PC-3 (cell line): Measurements from ENCODE around the gene SERHL2. TPM values are rescaled to one million over a fixed set of nuclear protein-coding genes. Genes with fewer than 3 reads are reported as not detected.
"Not testable (repeated sequence)": the region's sequence is repeated elsewhere in the genome, so short reads cannot be mapped to it uniquely, and the experiment has no call there.

Source experiments
- ATAC-seq: fragments of 200-7000 bp; cut with Tn5 transposase; 2 replicates; pipeline ENCODE4 v1.9.1; 2020; ENCODE audit warnings: mild to moderate bottlenecking, moderate library complexity
- BruUV-seq: library from RNA; stranded (reverse); fragments of 400-500 nt; replicated peaks from 2 replicates; lab custom pipeline; 2021; lab: Mats Ljungman, UMichigan
- CTCF ChIA-PET: fragments of 300-600 bp; sonication (Branson Sonifier 250); formaldehyde crosslinking; loops from one replicate; lab custom pipeline; 2022; ENCODE audit warnings: antibody characterized with exemption; lab: Charles Lee
- POLR2A ChIA-PET: fragments of 300-600 bp; sonication (Branson Sonifier 250); formaldehyde crosslinking; loops from one replicate; lab custom pipeline; 2022; ENCODE audit warnings: antibody characterized with exemption; ENCODE audit not compliant: unreplicated experiment; lab: Charles Lee
- DNase-seq: peaks from one replicate; pipeline ENCODE4 v3.0.0-alpha.2; 2015
- H2AFZ ChIP-seq: fragments of 300-600 bp; sonication (generic); 2 replicates; pipeline ENCODE4 v1.6.0; 2016; ENCODE audit warnings: antibody characterized with exemption, low read length
- H3F3A ChIP-seq: fragments of 300-600 bp; sonication (generic); one replicate; pipeline ENCODE4 v1.6.0; 2017; ENCODE audit warnings: antibody characterized with exemption, low read length, control low read depth, mild to moderate bottlenecking; ENCODE audit not compliant: unreplicated experiment
- H3K27ac ChIP-seq: fragments of 300-600 bp; sonication (generic); 2 replicates; pipeline ENCODE4 v1.5.1; 2016; ENCODE audit warnings: mild to moderate bottlenecking, low read length
- H3K27me3 ChIP-seq: fragments of 300-600 bp; sonication (generic); 2 replicates; pipeline ENCODE4 v1.6.1; 2016; ENCODE audit warnings: low read length, mixed read lengths
- H3K36me3 ChIP-seq: fragments of 300-600 bp; sonication (generic); 2 replicates; pipeline ENCODE4 v1.6.1; 2016; ENCODE audit warnings: low read depth, mixed run types, low read length, mixed read lengths
- H3K4me1 ChIP-seq: fragments of 300-600 bp; sonication (generic); 2 replicates; pipeline ENCODE4 v1.5.1; 2016; ENCODE audit warnings: low read length; ENCODE audit not compliant: insufficient read depth
- H3K4me2 ChIP-seq: fragments of 300-600 bp; sonication (generic); 2 replicates; pipeline ENCODE4 v1.6.0; 2016; ENCODE audit warnings: low read length
- H3K4me3 ChIP-seq: fragments of 300-600 bp; sonication (generic); 2 replicates; pipeline ENCODE4 v1.5.1; 2016; ENCODE audit warnings: mild to moderate bottlenecking, low read length, mixed read lengths
- H3K79me2 ChIP-seq: fragments of 300-600 bp; sonication (generic); 2 replicates; pipeline ENCODE4 v1.6.1; 2017; ENCODE audit warnings: low read length, mixed read lengths
- H3K9ac ChIP-seq: fragments of 300-600 bp; sonication (generic); 2 replicates; pipeline ENCODE4 v1.6.0; 2016; ENCODE audit warnings: mild to moderate bottlenecking, low read length
- H3K9me2 ChIP-seq: fragments of 300-600 bp; sonication (generic); replicated peaks from 2 replicates; pipeline ENCODE4 v1.6.1; 2016; ENCODE audit warnings: mixed run types, low read length, mixed read lengths
- H3K9me3 ChIP-seq: fragments of 300-600 bp; sonication (generic); 2 replicates; pipeline ENCODE4 v1.6.1; 2016; ENCODE audit warnings: low read length, mixed read lengths
- H4K20me1 ChIP-seq: fragments of 300-600 bp; sonication (generic); 2 replicates; pipeline ENCODE4 v1.6.1; 2016; ENCODE audit warnings: low read length, mixed read lengths
- CTCF ChIP-seq: fragments of 300-600 bp; sonication (generic); conservative IDR thresholded peaks from 2 replicates; pipeline ENCODE4 v1.5.1; 2017; ENCODE audit warnings: antibody characterized with exemption, low read depth, mild to moderate bottlenecking, low read length
- EZH2 ChIP-seq: fragments of 300-600 bp; sonication (generic); IDR thresholded peaks from one replicate; pipeline ENCODE4 v1.6.1; 2017; ENCODE audit warnings: antibody characterized with exemption, mild to moderate bottlenecking, low read length; ENCODE audit not compliant: unreplicated experiment
- EZH2phosphoT487 ChIP-seq: fragments of 300-600 bp; sonication (generic); IDR thresholded peaks from 2 replicates; pipeline ENCODE4 v1.6.1; 2018; ENCODE audit warnings: mild to moderate bottlenecking, antibody characterized with exemption, low read length, borderline replicate concordance
- intact Hi-C: fragments of 100-400 bp; cut with micrococcal nuclease; formaldehyde crosslinking; loops from 2 replicates; pipeline ENCODE4 v1.9.0; 2023
- total RNA-seq: library from RNA; depleted of rRNA; stranded (reverse); fragments of >200 nt; gene quantifications from 2 replicates; pipeline ENCODE4 v1.2.3, GENCODE V29; 2014

The SERHL2 gene
- total RNA-seq, 1 experiment from 2014 or later, result 5.4 TPM

GRCh38 chr22:42539236-42539771, 14.5 kb upstream of the SERHL2 start:
- POLR2A ChIA-PET, result interaction anchor here (0.7 kb wide), 1 partner anchor 69 kb away, joined by 10 read pairs; no protein-coding TSS in a partner anchor
- H3K4me1 ChIP-seq, BruUV-seq, H3K79me2 ChIP-seq, H3K4me3 ChIP-seq, H3K4me2 ChIP-seq, CTCF ChIA-PET, DNase-seq, H3K27me3 ChIP-seq, H4K20me1 ChIP-seq, H3F3A ChIP-seq, H3K36me3 ChIP-seq, H2AFZ ChIP-seq, intact Hi-C loops, H3K9me3 ChIP-seq, H3K9me2 ChIP-seq: not testable (repeated sequence)
- Histone ChIP-seq H3K27ac (peak overlapping the region; percentile 63), H3K9ac (0 out of 2 replicates have a peak overlapping the region, but pooled peaks have one; percentile 29)
- peak; percentile 91 for ATAC-seq

- no peak overlapping the region for H3K27ac ChIP-seq
- no peaks in the 10 kb centered on the region for H3K27me3 ChIP-seq
- H3K79me2 ChIP-seq, result no peaks in the 10 kb centered on the region
- no peak overlapping the region for H3K4me3 ChIP-seq
- no peak for ATAC-seq
- H3K9me2 ChIP-seq, result no peaks in the 10 kb centered on the region
- TF ChIP-seq CTCF (no peak), EZH2 (no peak), EZH2phosphoT487 (no peak)
- no peaks in the 10 kb centered on the region for H3K36me3 ChIP-seq
- no peaks in the 10 kb centered on the region for H4K20me1 ChIP-seq
- no peaks in the 10 kb centered on the region for H3F3A ChIP-seq
- H2AFZ ChIP-seq, result no peak overlapping the region
- H3K4me2 ChIP-seq, result no peak overlapping the region
- DNase-seq, result no peak
- ChIA-PET POLR2A (no interaction called here), CTCF (no interaction called here)
- H3K9ac ChIP-seq, result no peak overlapping the region
- no peaks in the 10 kb centered on the region; the same call in 1 of the 2 replicates for H3K4me1 ChIP-seq
- intact Hi-C loops, result no loop called here
- no TSS peak for BruUV-seq
- H3K9me3 ChIP-seq, result no peaks in the 10 kb centered on the region
Measured at GRCh38 chr22:42544686-42545085, 9.1 kb upstream of the SERHL2 start.

GRCh38 chr22:42547562-42547961, 6.2 kb upstream of the SERHL2 start:
- Histone ChIP-seq H3K9me3 (no peaks in the 10 kb centered on the region), H3K36me3 (no peaks in the 10 kb centered on the region), H3K4me1 (no peaks in the 10 kb centered on the region), H3K9me2 (no peaks in the 10 kb centered on the region), H2AFZ (no peak overlapping the region), H4K20me1 (no peaks in the 10 kb centered on the region), H3K4me2 (no peak overlapping the region), H3K27me3 (no peaks in the 10 kb centered on the region), H3K4me3 (no peak overlapping the region), H3K27ac (no peak overlapping the region), H3F3A (no peaks in the 10 kb centered on the region), H3K79me2 (no peaks in the 10 kb centered on the region), H3K9ac (no peak overlapping the region)
- no TSS peak for BruUV-seq
- POLR2A ChIA-PET, result no interaction called here
- ATAC-seq (no peak), DNase-seq (no peak)
- TF ChIP-seq CTCF (no peak), EZH2 (no peak), EZH2phosphoT487 (no peak)
- CTCF ChIA-PET, result no interaction called here
- intact Hi-C loops, result no loop called here

GRCh38 chr22:42548126-42548525, 5.6 kb upstream of the SERHL2 start:
- BruUV-seq, ATAC-seq, H3K9me3 ChIP-seq, H3F3A ChIP-seq, intact Hi-C loops, H3K27me3 ChIP-seq, H3K4me1 ChIP-seq, CTCF ChIA-PET, DNase-seq, H3K9ac ChIP-seq, H3K36me3 ChIP-seq, H3K4me2 ChIP-seq, H3K79me2 ChIP-seq, H2AFZ ChIP-seq, H4K20me1 ChIP-seq, H3K9me2 ChIP-seq, H3K4me3 ChIP-seq, POLR2A ChIA-PET, H3K27ac ChIP-seq: not testable (repeated sequence)
